ENCODE data around the gene LAMB3. TPM values are rescaled to one million over a fixed set of nuclear protein-coding genes. Genes with fewer than 3 reads are reported as not detected.

The LAMB3 gene
- polyA plus RNA-seq, 4 donors: 1.1 to 1.7 (median 1.1) TPM

- DNase-seq (ENCODE audit: low read depth in 4 of 4, low spot score in 2 of 4): no peak
These were observed 50.2 kb downstream of the LAMB3 start for GRCh38 chr1:209601809-209602657.

- no peak for DNase-seq (ENCODE audit: low read depth in 4 of 4, low spot score in 2 of 4)
These were observed 51.7 kb downstream of the LAMB3 start for GRCh38 chr1:209600541-209600940.

GRCh38 chr1:209598227-209598626, 54.0 kb downstream of the LAMB3 start:
- no peak for DNase-seq (ENCODE audit: low read depth in 4 of 4, low spot score in 2 of 4)

- no peak for DNase-seq (ENCODE audit: low read depth in 4 of 4, low spot score in 2 of 4)
These were observed 54.7 kb downstream of the LAMB3 start for GRCh38 chr1:209597499-209597898.

- DNase-seq (ENCODE audit: low read depth in 4 of 4, low spot score in 2 of 4): no peak
These were observed 56.5 kb downstream of the LAMB3 start for GRCh38 chr1:209595599-209596285.

GRCh38 chr1:209595028-209595427, 57.2 kb downstream of the LAMB3 start:
- DNase-seq (ENCODE audit: low read depth in 4 of 4, low spot score in 2 of 4): no peak

GRCh38 chr1:209594440-209594839, 57.8 kb downstream of the LAMB3 start:
- no peak for DNase-seq (ENCODE audit: low read depth in 4 of 4, low spot score in 2 of 4)

- no peak for DNase-seq (ENCODE audit: low read depth in 4 of 4, low spot score in 2 of 4)
These were observed 58.5 kb downstream of the LAMB3 start for GRCh38 chr1:209593747-209594146.

- no peak for DNase-seq (ENCODE audit: low read depth in 4 of 4, low spot score in 2 of 4)
These were observed 61.8 kb downstream of the LAMB3 start for GRCh38 chr1:209590405-209590804.

- DNase-seq (ENCODE audit: low read depth in 4 of 4, low spot score in 2 of 4): no peak
These were observed 62.4 kb downstream of the LAMB3 start for GRCh38 chr1:209589863-209590262.

GRCh38 chr1:209589440-209589839, 62.8 kb downstream of the LAMB3 start:
- DNase-seq (ENCODE audit: low read depth in 4 of 4, low spot score in 2 of 4): no peak

GRCh38 chr1:209587789-209588188, 64.4 kb downstream of the LAMB3 start:
- no peak for DNase-seq (ENCODE audit: low read depth in 4 of 4, low spot score in 2 of 4)

- DNase-seq (ENCODE audit: low read depth in 4 of 4, low spot score in 2 of 4): no peak
These were observed 65.9 kb downstream of the LAMB3 start for GRCh38 chr1:209586221-209586740.

- DNase-seq (ENCODE audit: low read depth in 4 of 4, low spot score in 2 of 4): peak in 1 of 4 donors; percentile 47
These were observed 66.6 kb downstream of the LAMB3 start for GRCh38 chr1:209585672-209586071.

- DNase-seq (ENCODE audit: low read depth in 4 of 4, low spot score in 2 of 4): no peak
These were observed 67.0 kb downstream of the LAMB3 start for GRCh38 chr1:209585197-209585596.

- no peak for DNase-seq (ENCODE audit: low read depth in 4 of 4, low spot score in 2 of 4)
These were observed 68.0 kb downstream of the LAMB3 start for GRCh38 chr1:209584231-209584672.

GRCh38 chr1:209583408-209583807, 68.8 kb downstream of the LAMB3 start, which contains the start of gene CAMK1G:
CAMK1G (plus strand) TSS chr1:209583714; CDS start chr1:209594984, 11,270 bp downstream.
- peak; percentile 52 to 76 (median 64) for DNase-seq (ENCODE audit: low read depth in 4 of 4, low spot score in 2 of 4)

GRCh38 chr1:209580577-209580976, 71.6 kb downstream of the LAMB3 start:
- DNase-seq (ENCODE audit: low read depth in 4 of 4, low spot score in 2 of 4): no peak

- no peak for DNase-seq (ENCODE audit: low read depth in 4 of 4, low spot score in 2 of 4)
These were observed 74.9 kb downstream of the LAMB3 start for GRCh38 chr1:209577346-209577745.

- peak in 1 of 4 donors; percentile 69 for DNase-seq (ENCODE audit: low read depth in 4 of 4, low spot score in 2 of 4)
These were observed 75.6 kb downstream of the LAMB3 start for GRCh38 chr1:209576392-209577197.

- DNase-seq (ENCODE audit: low read depth in 4 of 4, low spot score in 2 of 4): no peak
These were observed 81.5 kb downstream of the LAMB3 start for GRCh38 chr1:209570743-209571142.
